Measurements from ENCODE around the gene MYEF2.
A peak's percentile ranks its signal among the peaks of the same experiment; 100 is the strongest.

MYEF2 gene

GRCh38 chr15:48175126-48175525 is 3.0 kb downstream of the MYEF2 start:
- Histone ChIP-seq H3K27me3 (ENCODE audit: insufficient read depth, low read length, poor library complexity) (no peaks in the 10 kb centered on the region), H3K23ac (ENCODE audit: low read length) (no peak overlapping the region), H3K79me2 (ENCODE audit: control insufficient read depth, insufficient read depth, low read length) (peaks cover 16% of the 10 kb centered on the region), H2BK5ac (ENCODE audit: low read length) (no peak overlapping the region), H3K56ac (ENCODE audit: low read length) (no peak overlapping the region), H3K27ac (ENCODE audit: low read depth, low read length) (no peak overlapping the region), H3K4me1 (ENCODE audit: control insufficient read depth, low read depth, low read length) (no peaks in the 10 kb centered on the region), H3K4me2 (ENCODE audit: low read length) (no peak overlapping the region), H4K5ac (ENCODE audit: low read length) (no peak overlapping the region), H3K36me3 (ENCODE audit: control insufficient read depth, insufficient read depth, low read length) (no peaks in the 10 kb centered on the region), H3K79me1 (ENCODE audit: low read length) (no peaks in the 10 kb centered on the region), H4K8ac (ENCODE audit: low read depth, low read length) (no peak overlapping the region), H2AK5ac (ENCODE audit: low read length) (no peak overlapping the region), H3K4me3 (ENCODE audit: low read length) (no peak overlapping the region), H2BK15ac (replicated peaks; ENCODE audit: low read depth) (no peak overlapping the region), H3K18ac (ENCODE audit: low read length) (no peak overlapping the region), H2BK120ac (ENCODE audit: low read depth, low read length) (no peak overlapping the region), H3K9ac (ENCODE audit: low read length) (no peak overlapping the region), H3K4ac (ENCODE audit: low read depth, low read length) (no peak overlapping the region)
- WGBS (ENCODE audit: extremely low coverage, insufficient coverage, low lambda C conversion rate): no CpG with 5 or more reads among the region's 3 CpGs
- no peak for DNase-seq

- Histone ChIP-seq H3K4me3 (ENCODE audit: low read length) (no peak overlapping the region), H3K27ac (ENCODE audit: low read depth, low read length) (no peak overlapping the region), H3K4me1 (ENCODE audit: control insufficient read depth, low read depth, low read length) (no peaks in the 10 kb centered on the region), H3K9ac (ENCODE audit: low read length) (no peak overlapping the region), H3K4ac (ENCODE audit: low read depth, low read length) (no peak overlapping the region), H2BK5ac (ENCODE audit: low read length) (no peak overlapping the region), H2BK120ac (ENCODE audit: low read depth, low read length) (no peak overlapping the region), H4K5ac (ENCODE audit: low read length) (no peak overlapping the region), H4K8ac (ENCODE audit: low read depth, low read length) (peak overlapping the region; percentile 13), H2AK5ac (ENCODE audit: low read length) (no peak overlapping the region), H2BK15ac (replicated peaks; ENCODE audit: low read depth) (no peak overlapping the region), H3K4me2 (ENCODE audit: low read length) (no peak overlapping the region), H3K18ac (ENCODE audit: low read length) (no peak overlapping the region), H3K79me1 (ENCODE audit: low read length) (no peaks in the 10 kb centered on the region), H3K79me2 (ENCODE audit: control insufficient read depth, insufficient read depth, low read length) (peaks cover 11% of the 10 kb centered on the region), H3K56ac (ENCODE audit: low read length) (no peak overlapping the region), H3K27me3 (ENCODE audit: insufficient read depth, low read length, poor library complexity) (no peaks in the 10 kb centered on the region), H3K23ac (ENCODE audit: low read length) (no peak overlapping the region), H3K36me3 (ENCODE audit: control insufficient read depth, insufficient read depth, low read length) (no peaks in the 10 kb centered on the region)
- DNase-seq: no peak
- WGBS (ENCODE audit: extremely low coverage, insufficient coverage, low lambda C conversion rate): no CpG with 5 or more reads among the region's 1 CpG
Observed at GRCh38 chr15:48170981-48171380, 7.1 kb downstream of the MYEF2 start.

GRCh38 chr15:48168616-48169015 is 9.5 kb downstream of the MYEF2 start:
- no peak overlapping the region for H2BK5ac ChIP-seq (ENCODE audit: low read length)
- H3K18ac ChIP-seq (ENCODE audit: low read length): no peak overlapping the region
- no peak overlapping the region for H4K5ac ChIP-seq (ENCODE audit: low read length)
- no peak overlapping the region for H4K8ac ChIP-seq (ENCODE audit: low read depth, low read length)
- no peak overlapping the region for H3K23ac ChIP-seq (ENCODE audit: low read length)
- no peak overlapping the region for H3K56ac ChIP-seq (ENCODE audit: low read length)
- H3K4me2 ChIP-seq (ENCODE audit: low read length): no peak overlapping the region
- H3K79me1 ChIP-seq (ENCODE audit: low read length): no peaks in the 10 kb centered on the region
- H3K79me2 ChIP-seq (ENCODE audit: control insufficient read depth, insufficient read depth, low read length): peaks cover 5% of the 10 kb centered on the region
- no peaks in the 10 kb centered on the region for H3K36me3 ChIP-seq (ENCODE audit: control insufficient read depth, insufficient read depth, low read length)
- no peak overlapping the region for H2AK5ac ChIP-seq (ENCODE audit: low read length)
- H3K9ac ChIP-seq (ENCODE audit: low read length): no peak overlapping the region
- H3K27me3 ChIP-seq (ENCODE audit: insufficient read depth, low read length, poor library complexity): no peaks in the 10 kb centered on the region
- H3K27ac ChIP-seq (ENCODE audit: low read depth, low read length): no peak overlapping the region
- no CpG with 5 or more reads among the region's 3 CpGs for WGBS (ENCODE audit: extremely low coverage, insufficient coverage, low lambda C conversion rate)
- H2BK15ac ChIP-seq (replicated peaks; ENCODE audit: low read depth): no peak overlapping the region
- no peak overlapping the region for H3K4me3 ChIP-seq (ENCODE audit: low read length)
- no peak overlapping the region for H2BK120ac ChIP-seq (ENCODE audit: low read depth, low read length)
- DNase-seq: no peak
- H3K4me1 ChIP-seq (ENCODE audit: control insufficient read depth, low read depth, low read length): no peaks in the 10 kb centered on the region
- H3K4ac ChIP-seq (ENCODE audit: low read depth, low read length): no peak overlapping the region

- no peaks in the 10 kb centered on the region for H3K4me1 ChIP-seq (ENCODE audit: control insufficient read depth, low read depth, low read length)
- H4K5ac ChIP-seq (ENCODE audit: low read length): no peak overlapping the region
- H3K4me3 ChIP-seq (ENCODE audit: low read length): no peak overlapping the region
- H3K18ac ChIP-seq (ENCODE audit: low read length): no peak overlapping the region
- H3K23ac ChIP-seq (ENCODE audit: low read length): no peak overlapping the region
- H3K27me3 ChIP-seq (ENCODE audit: insufficient read depth, low read length, poor library complexity): no peaks in the 10 kb centered on the region
- no peak overlapping the region for H4K8ac ChIP-seq (ENCODE audit: low read depth, low read length)
- H3K36me3 ChIP-seq (ENCODE audit: control insufficient read depth, insufficient read depth, low read length): no peaks in the 10 kb centered on the region
- H2BK15ac ChIP-seq (replicated peaks; ENCODE audit: low read depth): no peak overlapping the region
- no peaks in the 10 kb centered on the region for H3K79me2 ChIP-seq (ENCODE audit: control insufficient read depth, insufficient read depth, low read length)
- WGBS (ENCODE audit: extremely low coverage, insufficient coverage, low lambda C conversion rate): no CpG with 5 or more reads among the region's 2 CpGs
- no peak overlapping the region for H2BK5ac ChIP-seq (ENCODE audit: low read length)
- H2AK5ac ChIP-seq (ENCODE audit: low read length): no peak overlapping the region
- no peak overlapping the region for H2BK120ac ChIP-seq (ENCODE audit: low read depth, low read length)
- no peak overlapping the region for H3K9ac ChIP-seq (ENCODE audit: low read length)
- H3K27ac ChIP-seq (ENCODE audit: low read depth, low read length): no peak overlapping the region
- H3K4me2 ChIP-seq (ENCODE audit: low read length): no peak overlapping the region
- H3K56ac ChIP-seq (ENCODE audit: low read length): no peak overlapping the region
- no peaks in the 10 kb centered on the region for H3K79me1 ChIP-seq (ENCODE audit: low read length)
- H3K4ac ChIP-seq (ENCODE audit: low read depth, low read length): no peak overlapping the region
- no peak for DNase-seq
Observed at GRCh38 chr15:48153526-48153925, 24.6 kb downstream of the MYEF2 start.

GRCh38 chr15:48149858-48150257 is 28.2 kb downstream of the MYEF2 start:
- no peak overlapping the region for H4K8ac ChIP-seq (ENCODE audit: low read depth, low read length)
- H3K4me3 ChIP-seq (ENCODE audit: low read length): no peak overlapping the region
- H3K4ac ChIP-seq (ENCODE audit: low read depth, low read length): no peak overlapping the region
- no peaks in the 10 kb centered on the region for H3K79me1 ChIP-seq (ENCODE audit: low read length)
- H3K27me3 ChIP-seq (ENCODE audit: insufficient read depth, low read length, poor library complexity): no peaks in the 10 kb centered on the region
- no peak overlapping the region for H3K9ac ChIP-seq (ENCODE audit: low read length)
- no peaks in the 10 kb centered on the region for H3K36me3 ChIP-seq (ENCODE audit: control insufficient read depth, insufficient read depth, low read length)
- H3K27ac ChIP-seq (ENCODE audit: low read depth, low read length): no peak overlapping the region
- no peak overlapping the region for H2BK5ac ChIP-seq (ENCODE audit: low read length)
- H2AK5ac ChIP-seq (ENCODE audit: low read length): no peak overlapping the region
- no peak overlapping the region for H3K18ac ChIP-seq (ENCODE audit: low read length)
- DNase-seq: peak; percentile 27
- H3K79me2 ChIP-seq (ENCODE audit: control insufficient read depth, insufficient read depth, low read length): no peaks in the 10 kb centered on the region
- no peak overlapping the region for H4K5ac ChIP-seq (ENCODE audit: low read length)
- no peak overlapping the region for H3K23ac ChIP-seq (ENCODE audit: low read length)
- H2BK120ac ChIP-seq (ENCODE audit: low read depth, low read length): no peak overlapping the region
- no peak overlapping the region for H3K4me2 ChIP-seq (ENCODE audit: low read length)
- WGBS (ENCODE audit: extremely low coverage, insufficient coverage, low lambda C conversion rate): no CpG with 5 or more reads among the region's 4 CpGs
- H3K4me1 ChIP-seq (ENCODE audit: control insufficient read depth, low read depth, low read length): no peaks in the 10 kb centered on the region
- H3K56ac ChIP-seq (ENCODE audit: low read length): no peak overlapping the region
- no peak overlapping the region for H2BK15ac ChIP-seq (replicated peaks; ENCODE audit: low read depth)

- H3K27me3 ChIP-seq (ENCODE audit: insufficient read depth, low read length, poor library complexity): no peaks in the 10 kb centered on the region
- no peak overlapping the region for H3K23ac ChIP-seq (ENCODE audit: low read length)
- H3K18ac ChIP-seq (ENCODE audit: low read length): no peak overlapping the region
- no peak overlapping the region for H4K5ac ChIP-seq (ENCODE audit: low read length)
- no peaks in the 10 kb centered on the region for H3K36me3 ChIP-seq (ENCODE audit: control insufficient read depth, insufficient read depth, low read length)
- H2BK15ac ChIP-seq (replicated peaks; ENCODE audit: low read depth): no peak overlapping the region
- no peaks in the 10 kb centered on the region for H3K4me1 ChIP-seq (ENCODE audit: control insufficient read depth, low read depth, low read length)
- no peaks in the 10 kb centered on the region for H3K79me1 ChIP-seq (ENCODE audit: low read length)
- no peak overlapping the region for H3K4me2 ChIP-seq (ENCODE audit: low read length)
- no peak overlapping the region for H2AK5ac ChIP-seq (ENCODE audit: low read length)
- DNase-seq: no peak
- H2BK120ac ChIP-seq (ENCODE audit: low read depth, low read length): no peak overlapping the region
- H3K79me2 ChIP-seq (ENCODE audit: control insufficient read depth, insufficient read depth, low read length): no peaks in the 10 kb centered on the region
- H4K8ac ChIP-seq (ENCODE audit: low read depth, low read length): no peak overlapping the region
- H3K9ac ChIP-seq (ENCODE audit: low read length): no peak overlapping the region
- no peak overlapping the region for H3K4me3 ChIP-seq (ENCODE audit: low read length)
- no peak overlapping the region for H2BK5ac ChIP-seq (ENCODE audit: low read length)
- no peak overlapping the region for H3K4ac ChIP-seq (ENCODE audit: low read depth, low read length)
- no peak overlapping the region for H3K27ac ChIP-seq (ENCODE audit: low read depth, low read length)
- no peak overlapping the region for H3K56ac ChIP-seq (ENCODE audit: low read length)
Observed at GRCh38 chr15:48147358-48147757, 30.7 kb downstream of the MYEF2 start.
